Choroid plexus epithelial cell (primary cell): ENCODE measurements around the gene CCDC85C.

Experiments used
- DNase-seq: peaks from one replicate; pipeline ENCODE4 v3.0.0-alpha.2; 2010; ENCODE audit warnings: low read depth
- H3K4me3 ChIP-seq: 2 replicates; pipeline ENCODE4 v1.5.1; 2011; ENCODE audit warnings: low read depth, mild to moderate bottlenecking, control low read depth, low read length, moderate library complexity
- CTCF ChIP-seq: conservative IDR thresholded peaks from 2 replicates; pipeline ENCODE4 v1.5.1; 2011; ENCODE audit warnings: low read depth, mild to moderate bottlenecking, control low read depth, inconsistent platforms, low read length, moderate library complexity

CCDC85C gene

DNA sequence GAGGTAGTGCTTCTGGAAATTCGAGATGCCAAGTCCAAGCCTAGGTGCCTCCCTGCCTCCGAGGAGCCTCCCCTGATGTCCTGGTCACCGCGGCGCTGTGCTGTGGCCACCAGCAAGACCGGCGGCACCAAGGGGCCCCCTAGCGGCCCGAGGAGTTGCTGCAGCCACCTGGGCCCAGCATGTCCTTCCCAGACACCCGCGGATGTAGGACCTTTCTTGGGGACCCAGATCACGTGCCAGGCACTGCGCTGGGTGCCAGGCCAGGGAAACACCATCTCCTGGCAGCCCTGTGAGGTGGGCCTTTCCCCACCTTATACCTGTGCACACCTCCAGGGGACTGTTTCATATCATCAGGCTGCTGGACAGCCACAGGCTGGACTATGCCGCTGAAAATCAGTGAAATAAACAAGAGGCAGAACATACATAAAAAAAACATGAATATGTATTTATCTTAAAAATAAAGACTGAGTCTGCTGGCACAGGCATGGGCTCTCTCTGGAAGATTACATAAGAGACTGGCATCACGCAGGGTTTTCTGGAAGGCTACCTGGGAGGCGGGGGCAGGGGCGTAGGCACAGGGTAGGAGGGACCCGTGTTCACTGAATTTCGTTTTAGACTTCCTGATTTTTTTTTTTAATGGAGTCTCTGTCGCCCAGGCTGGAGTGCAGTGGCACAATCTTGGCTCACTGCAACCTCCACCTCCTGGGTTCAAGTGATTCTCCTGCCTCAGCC lies 25.0 kb upstream of the CCDC85C start:
- TF ChIP-seq CTCF, result peak; percentile 99
- no peak overlapping the region for H3K4me3 ChIP-seq
- peak; percentile 74 for DNase-seq

- H3K4me3 ChIP-seq, result no peak overlapping the region
- no peak for DNase-seq
- TF ChIP-seq CTCF, result no peak
Measured at GRCh38 chr14:99627510-99628381, 23.7 kb upstream of the CCDC85C start.

DNA sequence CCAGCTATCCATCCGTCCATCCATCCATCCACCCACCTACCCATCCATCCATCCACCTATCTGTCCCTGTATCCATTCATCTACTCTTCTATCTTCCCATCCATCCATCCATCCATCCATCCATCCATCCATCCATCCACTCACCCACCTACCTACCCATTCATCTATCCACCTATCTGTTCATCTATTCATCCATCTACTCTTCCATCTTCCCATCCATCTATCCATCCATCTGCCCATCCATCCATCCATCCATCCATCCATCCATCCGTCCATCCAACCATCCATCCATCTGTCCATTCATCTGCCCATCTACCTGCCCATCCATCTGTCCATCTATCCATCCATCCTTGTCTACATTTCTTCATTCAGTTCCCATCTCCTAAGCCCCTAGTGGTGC lies 23.1 kb upstream of the CCDC85C start:
- no peak for DNase-seq
- TF ChIP-seq CTCF, result no peak

GRCh38 chr14:99626041-99626648 lies 22.1 kb upstream of the CCDC85C start:
- no peak overlapping the region for H3K4me3 ChIP-seq
- TF ChIP-seq CTCF, result no peak
- DNase-seq, result no peak

More for the DNA sequence above, 23.1 kb upstream of the CCDC85C start:
- no peak overlapping the region for H3K4me3 ChIP-seq

DNA sequence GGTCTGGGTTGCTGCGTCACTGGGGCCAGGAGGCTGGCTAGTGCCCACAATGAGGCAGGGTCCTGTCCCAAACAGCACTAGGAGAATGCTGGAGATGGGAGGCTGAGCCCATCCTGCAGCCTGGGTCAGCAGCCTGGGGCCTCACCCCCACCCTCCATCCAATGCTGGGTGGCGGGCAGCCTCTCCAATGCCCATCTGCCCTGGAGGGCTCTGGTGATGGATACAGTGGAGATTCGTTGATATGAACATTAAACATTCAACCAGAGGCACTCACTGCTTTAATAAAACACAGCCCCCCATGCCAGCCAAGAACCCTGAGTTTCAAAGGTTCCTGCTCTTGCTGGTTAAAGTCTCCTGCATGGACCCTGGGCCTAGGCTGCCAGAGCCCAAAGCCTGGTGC lies 21.5 kb upstream of the CCDC85C start:
- TF ChIP-seq CTCF, result no peak
- no peak for DNase-seq
- H3K4me3 ChIP-seq, result no peak overlapping the region

DNA sequence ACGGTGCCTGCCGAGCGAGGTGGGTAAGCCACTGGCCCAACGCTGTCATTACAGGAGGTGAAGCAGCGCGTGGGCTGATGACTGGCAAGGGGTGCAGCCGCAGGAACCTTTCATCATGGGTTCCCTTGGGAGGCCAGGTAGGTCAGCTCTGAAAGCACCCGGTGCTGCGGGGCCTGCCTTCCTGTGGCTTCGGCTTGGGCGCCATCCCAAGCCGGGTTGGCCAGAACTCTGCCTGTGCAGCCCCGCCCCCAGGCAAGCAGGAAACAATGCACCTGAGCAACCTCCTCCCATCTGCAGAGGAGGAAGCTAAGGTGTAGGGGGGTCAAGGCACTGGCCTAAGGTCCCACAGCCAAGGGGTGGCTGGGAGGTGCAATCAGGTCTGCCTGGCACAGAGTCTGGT lies 21.0 kb upstream of the CCDC85C start:
- DNase-seq, result no peak
- no peak for TF ChIP-seq CTCF
- no peak overlapping the region for H3K4me3 ChIP-seq
